Trophoblast cell (in vitro differentiated cells and primary cell): Measurements from ENCODE around the gene CTIF.

Experiments used
- DNase-seq, 2 donors: peaks; one replicate each; pipeline ENCODE4 v3.0.0-alpha.2; 2016
- H2AFZ ChIP-seq: 2 replicates; pipeline ENCODE4 v1.6.1; 2013; ENCODE audit warnings: low read length, moderate library complexity, mild to moderate bottlenecking; ENCODE audit not compliant: insufficient read depth, poor library complexity
- H2AK5ac ChIP-seq: 2 replicates; pipeline ENCODE4 v1.6.1; 2013; ENCODE audit warnings: mild to moderate bottlenecking, low read length
- H2BK120ac ChIP-seq: 2 replicates; pipeline ENCODE4 v1.6.1; 2013; ENCODE audit warnings: low read length, mild to moderate bottlenecking, moderate library complexity; ENCODE audit not compliant: insufficient read depth, poor library complexity
- H2BK12ac ChIP-seq: 2 replicates; pipeline ENCODE4 v1.6.1; 2013; ENCODE audit warnings: mild to moderate bottlenecking, low read length, moderate library complexity
- H2BK5ac ChIP-seq: 2 replicates; pipeline ENCODE4 v1.6.1; 2013; ENCODE audit warnings: low read length, low read depth, moderate library complexity, mild to moderate bottlenecking; ENCODE audit not compliant: poor library complexity
- H3K14ac ChIP-seq: 2 replicates; pipeline ENCODE4 v1.6.1; 2013; ENCODE audit warnings: mild to moderate bottlenecking, low read length
- H3K18ac ChIP-seq: 2 replicates; pipeline ENCODE4 v1.6.1; 2013; ENCODE audit warnings: mild to moderate bottlenecking, low read length
- H3K23ac ChIP-seq: 2 replicates; pipeline ENCODE4 v1.6.1; 2013; ENCODE audit warnings: low read length
- H3K27ac ChIP-seq: 2 replicates; pipeline ENCODE4 v1.5.1; 2013; ENCODE audit warnings: low read depth, mild to moderate bottlenecking, inconsistent platforms, low read length, moderate library complexity
- H3K27me3 ChIP-seq: 2 replicates; pipeline ENCODE4 v1.6.1; 2013; ENCODE audit warnings: inconsistent platforms, mild to moderate bottlenecking, low read length, moderate library complexity; ENCODE audit not compliant: insufficient read depth
- H3K36me3 ChIP-seq, 2 experiments: 1 replicate in 1 of 2; 2 replicates in 1 of 2; pipeline ENCODE4 v1.6.1; 2013; ENCODE audit warnings: low read length in 2 of 2, mild to moderate bottlenecking in 2 of 2, moderate library complexity in 1 of 2; ENCODE audit not compliant: insufficient read depth in 2 of 2, control insufficient read depth in 1 of 2
- H3K4ac ChIP-seq: 2 replicates; pipeline ENCODE4 v1.6.1; 2013; ENCODE audit warnings: low read depth, mild to moderate bottlenecking, low read length, moderate library complexity
- H3K4me1 ChIP-seq, 2 experiments: 1 replicate in 1 of 2; 2 replicates in 1 of 2; pipeline ENCODE4 v1.6.1; 2013; ENCODE audit warnings: low read length in 2 of 2, mild to moderate bottlenecking in 2 of 2, moderate library complexity in 1 of 2; ENCODE audit not compliant: insufficient read depth in 2 of 2, control insufficient read depth in 1 of 2
- H3K4me2 ChIP-seq: 2 replicates; pipeline ENCODE4 v1.6.1; 2013; ENCODE audit warnings: inconsistent platforms, mild to moderate bottlenecking, low read length, moderate library complexity
- H3K4me3 ChIP-seq: 2 replicates; pipeline ENCODE4 v1.5.1; 2013; ENCODE audit warnings: mild to moderate bottlenecking, low read depth, low read length, inconsistent platforms
- H3K79me1 ChIP-seq: one replicate; pipeline ENCODE4 v1.6.1; 2013; ENCODE audit warnings: low read length
- H3K79me2 ChIP-seq: 2 replicates; pipeline ENCODE4 v1.6.1; 2013; ENCODE audit warnings: low read length, mild to moderate bottlenecking; ENCODE audit not compliant: control insufficient read depth, insufficient read depth, poor library complexity
- H3K9ac ChIP-seq: 2 replicates; pipeline ENCODE4 v1.6.1; 2013; ENCODE audit warnings: mild to moderate bottlenecking, low read length
- H3K9me3 ChIP-seq: 2 replicates; pipeline ENCODE4 v1.6.1; 2013; ENCODE audit warnings: low read depth, mild to moderate bottlenecking, control low read depth, inconsistent platforms, low read length; ENCODE audit not compliant: insufficient read depth
- H4K12ac ChIP-seq: 2 replicates; pipeline ENCODE4 v1.6.1; 2013; ENCODE audit warnings: low read depth, mild to moderate bottlenecking, low read length, moderate library complexity
- H4K8ac ChIP-seq: 2 replicates; pipeline ENCODE4 v1.6.1; 2013; ENCODE audit warnings: low read depth, mild to moderate bottlenecking, low read length, moderate library complexity
- H4K91ac ChIP-seq: one replicate; pipeline ENCODE4 v1.6.1; 2013; ENCODE audit warnings: low read depth, mild to moderate bottlenecking, low read length, moderate library complexity
- WGBS: extraction: QIAGEN DNeasy Blood & Tissue Kit; methylation state at CpG from one replicate; pipeline ENCODE4 v1.1.7; 2013; ENCODE audit warnings: missing lambda C conversion rate; ENCODE audit not compliant: insufficient read length, insufficient coverage; ENCODE audit errors: extremely low coverage; 5-methylcytosine and 5-hydroxymethylcytosine counted together

Gene CTIF

GRCh38 chr18:48600456-48601090 is 61.7 kb downstream of the CTIF start:
- no peak overlapping the region for H3K4me2 ChIP-seq
- H2BK12ac ChIP-seq: no peak overlapping the region
- no peak overlapping the region for H2AFZ ChIP-seq
- H3K27me3 ChIP-seq: no peaks in the 10 kb centered on the region
- H3K18ac ChIP-seq: no peak overlapping the region
- H3K14ac ChIP-seq: no peak overlapping the region
- no peak overlapping the region for H2AK5ac ChIP-seq
- peak; percentile 87 to 95 for DNase-seq
- peaks cover 2% of the 10 kb centered on the region for H3K9me3 ChIP-seq
- no peak overlapping the region for H3K4me3 ChIP-seq
- no peak overlapping the region for H2BK120ac ChIP-seq
- H3K79me1 ChIP-seq: no peaks in the 10 kb centered on the region
- H2BK5ac ChIP-seq: no peak overlapping the region
- H4K8ac ChIP-seq: no peak overlapping the region
- no CpG with 5 or more reads among the region's 8 CpGs for WGBS
- no peak overlapping the region for H3K4ac ChIP-seq
- no peak overlapping the region for H4K91ac ChIP-seq
- no peak overlapping the region for H3K27ac ChIP-seq
- H3K23ac ChIP-seq: no peak overlapping the region
- peaks cover 0 to 3% of the 10 kb centered on the region in 2 experiments for H3K36me3 ChIP-seq
- H3K9ac ChIP-seq: no peak overlapping the region
- peaks cover 9 to 10% of the 10 kb centered on the region in 2 experiments for H3K4me1 ChIP-seq
- H4K12ac ChIP-seq: no peak overlapping the region
- H3K79me2 ChIP-seq: no peaks in the 10 kb centered on the region

GRCh38 chr18:48601343-48601742 is 62.5 kb downstream of the CTIF start:
- H3K9me3 ChIP-seq: peaks cover 2% of the 10 kb centered on the region
- no peak overlapping the region for H3K14ac ChIP-seq
- H4K12ac ChIP-seq: no peak overlapping the region
- no peaks in the 10 kb centered on the region for H3K27me3 ChIP-seq
- no peak overlapping the region for H3K4ac ChIP-seq
- H2AFZ ChIP-seq: no peak overlapping the region
- WGBS: no CpG with 5 or more reads among the region's 4 CpGs
- no peak overlapping the region for H3K23ac ChIP-seq
- H3K4me3 ChIP-seq: no peak overlapping the region
- H3K79me1 ChIP-seq: no peaks in the 10 kb centered on the region
- no peaks in the 10 kb centered on the region for H3K79me2 ChIP-seq
- H3K4me1 ChIP-seq: peaks cover 9 to 10% of the 10 kb centered on the region in 2 experiments
- no peak overlapping the region for H3K27ac ChIP-seq
- H2BK5ac ChIP-seq: no peak overlapping the region
- H3K18ac ChIP-seq: no peak overlapping the region
- no peak overlapping the region for H3K9ac ChIP-seq
- no peak overlapping the region for H2BK120ac ChIP-seq
- H2AK5ac ChIP-seq: no peak overlapping the region
- no peak for DNase-seq
- no peak overlapping the region for H4K8ac ChIP-seq
- no peak overlapping the region for H3K4me2 ChIP-seq
- H3K36me3 ChIP-seq: no peaks in the 10 kb centered on the region
- H4K91ac ChIP-seq: no peak overlapping the region
- no peak overlapping the region for H2BK12ac ChIP-seq

GRCh38 chr18:48602759-48603390 is 64.0 kb downstream of the CTIF start:
- Histone ChIP-seq H3K4me1 (peaks cover 9 to 15% of the 10 kb centered on the region in 2 experiments), H2BK120ac (no peak overlapping the region), H3K36me3 (no peaks in the 10 kb centered on the region), H3K14ac (no peak overlapping the region), H3K4me3 (no peak overlapping the region), H3K9me3 (peaks cover 2% of the 10 kb centered on the region), H3K27me3 (no peaks in the 10 kb centered on the region), H3K4ac (no peak overlapping the region), H3K4me2 (no peak overlapping the region), H2AK5ac (no peak overlapping the region), H3K18ac (no peak overlapping the region), H4K12ac (no peak overlapping the region), H4K91ac (no peak overlapping the region), H4K8ac (no peak overlapping the region), H2BK12ac (no peak overlapping the region), H3K79me1 (no peaks in the 10 kb centered on the region), H3K79me2 (no peaks in the 10 kb centered on the region), H2AFZ (no peak overlapping the region), H3K27ac (no peak overlapping the region), H3K9ac (no peak overlapping the region), H2BK5ac (no peak overlapping the region), H3K23ac (no peak overlapping the region)
- no peak for DNase-seq
- WGBS: 100% methylated on average over 1 of the region's 3 CpGs

- H3K27me3 ChIP-seq: no peaks in the 10 kb centered on the region
- H3K4ac ChIP-seq: no peak overlapping the region
- H4K12ac ChIP-seq: no peak overlapping the region
- no peaks in the 10 kb centered on the region for H3K79me1 ChIP-seq
- H3K79me2 ChIP-seq: no peaks in the 10 kb centered on the region
- H4K8ac ChIP-seq: no peak overlapping the region
- WGBS: no CpG with 5 or more reads among the region's 3 CpGs
- no peak for DNase-seq
- H3K14ac ChIP-seq: no peak overlapping the region
- H2BK120ac ChIP-seq: no peak overlapping the region
- no peak overlapping the region for H2AFZ ChIP-seq
- no peak overlapping the region for H3K4me2 ChIP-seq
- no peak overlapping the region for H3K27ac ChIP-seq
- no peak overlapping the region for H3K4me3 ChIP-seq
- no peak overlapping the region for H3K23ac ChIP-seq
- H2BK5ac ChIP-seq: no peak overlapping the region
- H2AK5ac ChIP-seq: no peak overlapping the region
- no peaks in the 10 kb centered on the region for H3K36me3 ChIP-seq
- no peak overlapping the region for H3K9ac ChIP-seq
- no peak overlapping the region for H4K91ac ChIP-seq
- peaks cover 4 to 10% of the 10 kb centered on the region in 2 experiments for H3K4me1 ChIP-seq
- no peaks in the 10 kb centered on the region for H3K9me3 ChIP-seq
- no peak overlapping the region for H3K18ac ChIP-seq
- no peak overlapping the region for H2BK12ac ChIP-seq
These were observed 66.6 kb downstream of the CTIF start for GRCh38 chr18:48605408-48605845.
